Measurements from ENCODE around the gene RPL5. TPM values are rescaled to one million over a fixed set of nuclear protein-coding genes. Genes with fewer than 3 reads are reported as not detected.

The RPL5 gene
- total RNA-seq, 1 experiment from 2014 or later: 1,480 TPM

DNA sequence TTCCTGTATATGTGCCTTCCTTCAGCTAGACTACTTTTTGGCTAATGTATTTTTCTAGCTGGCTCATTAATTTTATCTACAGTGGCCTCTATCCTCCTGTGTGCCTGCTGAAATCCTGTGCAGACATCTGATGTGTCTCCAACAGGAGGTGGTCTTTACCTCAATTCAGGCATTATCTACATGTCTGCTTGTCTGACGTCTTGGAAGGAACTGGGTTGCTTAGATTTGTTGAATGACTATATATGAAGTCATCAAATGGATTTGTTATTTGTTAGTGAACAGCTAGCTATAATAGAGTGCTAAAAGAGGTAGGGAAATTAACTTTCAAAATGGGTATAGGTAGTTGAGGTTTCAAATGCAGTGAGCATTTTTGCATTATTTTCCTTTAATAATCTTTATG lies 6.7 kb downstream of the RPL5 start:
- TF ChIP-seq SP1 (IDR thresholded peaks at IDR 0.05; ENCODE audit: low read depth): no peak
- TF ChIP-seq, protein P1, sequence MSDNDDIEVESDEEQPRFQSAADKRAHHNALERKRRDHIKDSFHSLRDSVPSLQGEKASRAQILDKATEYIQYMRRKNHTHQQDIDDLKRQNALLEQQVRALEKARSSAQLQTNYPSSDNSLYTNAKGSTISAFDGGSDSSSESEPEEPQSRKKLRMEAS (IDR thresholded peaks at IDR 0.05): no peak
- TF ChIP-seq POLR2A (IDR thresholded peaks at IDR 0.05; ENCODE audit: borderline replicate concordance, extremely low read depth, insufficient read depth, insufficient read length): no peak
- no peak for TF ChIP-seq RAD21 (IDR thresholded peaks at IDR 0.05; ENCODE audit: low read depth)
- no peak for TF ChIP-seq ELF1 (IDR thresholded peaks at IDR 0.05; ENCODE audit: borderline replicate concordance, low read depth)
- no peak for TF ChIP-seq EZH2 (IDR thresholded peaks at IDR 0.05)
- no peak for TF ChIP-seq EGR1 (IDR thresholded peaks at IDR 0.05; ENCODE audit: low read depth)
- peaks cover 0 to 6% of the 10 kb centered on the region in 2 experiments; a peak in 3 of 4 replicates for H3K4me1 ChIP-seq (ENCODE audit: control insufficient read depth in 1 of 2, insufficient read depth in 2 of 2, low read length in 2 of 2)
- no TSS peak for BruUV-seq (replicated peaks)

DNA sequence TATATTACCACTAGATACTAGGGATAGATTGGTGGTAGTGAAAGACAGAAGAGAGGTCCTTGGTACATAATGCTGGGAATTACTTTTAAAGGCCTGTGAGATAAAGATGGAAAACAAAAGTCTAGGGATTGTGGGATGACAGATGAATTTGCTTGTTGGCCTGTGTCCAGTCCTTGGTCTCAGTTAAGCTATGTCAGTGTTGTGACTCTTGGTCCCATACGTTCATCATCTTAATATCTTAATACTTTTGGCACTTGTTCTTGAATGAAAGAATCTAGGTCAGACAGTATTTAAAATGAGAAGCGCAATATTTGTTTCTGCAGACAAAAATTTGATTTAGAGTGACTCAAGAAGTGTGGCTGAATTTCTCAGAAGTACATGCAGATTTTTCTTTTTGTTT lies 7.6 kb downstream of the RPL5 start:
- Histone ChIP-seq H4K20me1 (ENCODE audit: insufficient read depth) (peaks cover 86% of the 10 kb centered on the region), H3K4me2 (ENCODE audit: low read length) (no peak overlapping the region), H3K9me2 (ENCODE audit: insufficient read depth) (no peaks in the 10 kb centered on the region), H3K27me3 (ENCODE audit: insufficient read depth, low read length) (no peaks in the 10 kb centered on the region), H3K4me1 (ENCODE audit: control insufficient read depth in 1 of 2, insufficient read depth in 2 of 2, low read length in 2 of 2) (no peaks in the 10 kb centered on the region), H3K79me2 (ENCODE audit: insufficient read depth, low read length) (peaks cover 70% of the 10 kb centered on the region), H2AFZ (ENCODE audit: low read depth, low read length, poor library complexity, severe bottlenecking) (no peak overlapping the region), H3K9me3 (ENCODE audit: control insufficient read depth in 1 of 2, insufficient read depth in 1 of 2, low read depth in 1 of 2, low read length in 2 of 2) (no peaks in the 10 kb centered on the region), H3K36me3 (ENCODE audit: control insufficient read depth in 1 of 2, insufficient read depth in 2 of 2, low read length in 2 of 2) (peaks cover 74 to 88% of the 10 kb centered on the region in 2 experiments), H3K27ac (ENCODE audit: low read depth, low read length) (no peak overlapping the region), H3K4me3 (replicated peaks in 1 of 2; ENCODE audit: low read depth in 1 of 2, low read length in 2 of 2) (no peak overlapping the region), H3K9ac (ENCODE audit: low read length) (no peak overlapping the region)
- intact Hi-C loops (cut with micrococcal nuclease): no loop called here
- ATAC-seq (no peak), DNase-seq (ENCODE audit: low read depth, low spot score) (no peak)
- BruUV-seq (replicated peaks): no TSS peak
- ChIA-PET RAD21 (ENCODE audit: low non-redundant PET in 1 of 2, low total read pairs in 2 of 2, uncharacterized antibody in 2 of 2, unreplicated experiment in 2 of 2) (no interaction called here), CTCF (no interaction called here), POLR2A (no interaction called here)
- no peak for TF ChIP-seq EGR1 (IDR thresholded peaks at IDR 0.05; ENCODE audit: low read depth)
- TF ChIP-seq, protein P1 (IDR thresholded peaks at IDR 0.05): no peak
- TF ChIP-seq ELF1 (IDR thresholded peaks at IDR 0.05; ENCODE audit: borderline replicate concordance, low read depth): no peak
- TF ChIP-seq POLR2A (IDR thresholded peaks at IDR 0.05; ENCODE audit: borderline replicate concordance, extremely low read depth, insufficient read depth, insufficient read length): no peak
- TF ChIP-seq POLR2AphosphoS5 (IDR thresholded peaks at IDR 0.05; ENCODE audit: low read depth, low read length): no peak
- no peak for TF ChIP-seq FOSL1 (IDR thresholded peaks at IDR 0.05; ENCODE audit: low read depth)
- TF ChIP-seq YY1 (IDR thresholded peaks at IDR 0.05; ENCODE audit: extremely low read depth, insufficient replicate concordance, low read depth, low read length): no peak
- TF ChIP-seq, protein P2, sequence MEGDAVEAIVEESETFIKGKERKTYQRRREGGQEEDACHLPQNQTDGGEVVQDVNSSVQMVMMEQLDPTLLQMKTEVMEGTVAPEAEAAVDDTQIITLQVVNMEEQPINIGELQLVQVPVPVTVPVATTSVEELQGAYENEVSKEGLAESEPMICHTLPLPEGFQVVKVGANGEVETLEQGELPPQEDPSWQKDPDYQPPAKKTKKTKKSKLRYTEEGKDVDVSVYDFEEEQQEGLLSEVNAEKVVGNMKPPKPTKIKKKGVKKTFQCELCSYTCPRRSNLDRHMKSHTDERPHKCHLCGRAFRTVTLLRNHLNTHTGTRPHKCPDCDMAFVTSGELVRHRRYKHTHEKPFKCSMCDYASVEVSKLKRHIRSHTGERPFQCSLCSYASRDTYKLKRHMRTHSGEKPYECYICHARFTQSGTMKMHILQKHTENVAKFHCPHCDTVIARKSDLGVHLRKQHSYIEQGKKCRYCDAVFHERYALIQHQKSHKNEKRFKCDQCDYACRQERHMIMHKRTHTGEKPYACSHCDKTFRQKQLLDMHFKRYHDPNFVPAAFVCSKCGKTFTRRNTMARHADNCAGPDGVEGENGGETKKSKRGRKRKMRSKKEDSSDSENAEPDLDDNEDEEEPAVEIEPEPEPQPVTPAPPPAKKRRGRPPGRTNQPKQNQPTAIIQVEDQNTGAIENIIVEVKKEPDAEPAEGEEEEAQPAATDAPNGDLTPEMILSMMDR (IDR thresholded peaks at IDR 0.05 in 2 of 3, conservative IDR thresholded peaks at IDR 0.05 in 1 of 3; ENCODE audit: borderline replicate concordance in 1 of 3, insufficient read depth in 1 of 3, low read depth in 2 of 3, low read length in 2 of 3): no peak
- TF ChIP-seq SIN3A (IDR thresholded peaks at IDR 0.05; ENCODE audit: low read depth): no peak
- TF ChIP-seq EZH2 (IDR thresholded peaks at IDR 0.05): no peak
- TF ChIP-seq, protein P3, sequence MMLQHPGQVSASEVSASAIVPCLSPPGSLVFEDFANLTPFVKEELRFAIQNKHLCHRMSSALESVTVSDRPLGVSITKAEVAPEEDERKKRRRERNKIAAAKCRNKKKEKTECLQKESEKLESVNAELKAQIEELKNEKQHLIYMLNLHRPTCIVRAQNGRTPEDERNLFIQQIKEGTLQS (IDR thresholded peaks at IDR 0.05): no peak
- no peak for TF ChIP-seq RAD21 (IDR thresholded peaks at IDR 0.05; ENCODE audit: low read depth)
- no peak for TF ChIP-seq CBX3 (IDR thresholded peaks at IDR 0.05; ENCODE audit: low read depth)
- TF ChIP-seq CEBPB (IDR thresholded peaks at IDR 0.05; ENCODE audit: low read depth): no peak
- no peak for TF ChIP-seq EZH2phosphoT487 (IDR thresholded peaks at IDR 0.05; ENCODE audit: borderline replicate concordance)

More for the DNA sequence above, 6.7 kb downstream of the RPL5 start:
- peaks cover 95% of the 10 kb centered on the region for H4K20me1 ChIP-seq (ENCODE audit: insufficient read depth)
- no peak overlapping the region for H3K4me3 ChIP-seq (replicated peaks in 1 of 2; ENCODE audit: low read depth in 1 of 2, low read length in 2 of 2)
- H3K9ac ChIP-seq (ENCODE audit: low read length): no peak overlapping the region
- intact Hi-C loops (cut with micrococcal nuclease): no loop called here
- H2AFZ ChIP-seq (ENCODE audit: low read depth, low read length, poor library complexity, severe bottlenecking): no peak overlapping the region
- H3K27ac ChIP-seq (ENCODE audit: low read depth, low read length): no peak overlapping the region
- H3K27me3 ChIP-seq (ENCODE audit: insufficient read depth, low read length): no peaks in the 10 kb centered on the region
- no peaks in the 10 kb centered on the region for H3K9me2 ChIP-seq (ENCODE audit: insufficient read depth)
- peaks cover 79% of the 10 kb centered on the region for H3K79me2 ChIP-seq (ENCODE audit: insufficient read depth, low read length)
- RAD21 ChIA-PET (ENCODE audit: low non-redundant PET in 1 of 2, low total read pairs in 2 of 2, uncharacterized antibody in 2 of 2, unreplicated experiment in 2 of 2): no interaction called here
- POLR2A ChIA-PET: interaction anchor here (0.7 kb wide), 1 partner anchor 742 kb away, joined by 3 read pairs; no protein-coding TSS in a partner anchor
- H3K36me3 ChIP-seq (ENCODE audit: control insufficient read depth in 1 of 2, insufficient read depth in 2 of 2, low read length in 2 of 2): peaks cover 84 to 92% of the 10 kb centered on the region in 2 experiments
- H3K9me3 ChIP-seq (ENCODE audit: control insufficient read depth in 1 of 2, insufficient read depth in 1 of 2, low read depth in 1 of 2, low read length in 2 of 2): no peaks in the 10 kb centered on the region
- ATAC-seq (no peak), DNase-seq (ENCODE audit: low read depth, low spot score) (no peak)
- CTCF ChIA-PET: no interaction called here
- H3K4me2 ChIP-seq (ENCODE audit: low read length): no peak overlapping the region

Data from HCT116 (cell line).